ENCODE results near the gene GREM1.

- TF ChIP-seq CTCF (IDR thresholded peaks at IDR 0.05), result no peak
- no peak for TF ChIP-seq POLR2A (IDR thresholded peaks at IDR 0.05)
- no peak for TF ChIP-seq POLR2AphosphoS5 (IDR thresholded peaks at IDR 0.05)
These were observed 42.3 kb upstream of the GREM1 start for GRCh38 chr15:32675466-32675865.
